GM18867 (cell line): ENCODE data around the gene TMEM258.

Experiments
- ATAC-seq: cut with Tn5 transposase; IDR thresholded peaks from one replicate; pipeline ENCODE4 v1.9.1; 2021; ENCODE audit warnings: mild to moderate bottlenecking, moderate library complexity; ENCODE audit not compliant: unreplicated experiment

The TMEM258 gene

GRCh38 chr11:61777234-61778090 lies 14.9 kb downstream of the TMEM258 start:
- no peak for ATAC-seq

- ATAC-seq = no peak
These were observed 15.8 kb downstream of the TMEM258 start for GRCh38 chr11:61776561-61777075.

GRCh38 chr11:61775606-61776554 lies 16.5 kb downstream of the TMEM258 start:
- no peak for ATAC-seq

- ATAC-seq = no peak
These were observed 17.3 kb downstream of the TMEM258 start for GRCh38 chr11:61775106-61775505.

GRCh38 chr11:61774411-61774810 lies 18.0 kb downstream of the TMEM258 start:
- ATAC-seq = no peak

GRCh38 chr11:61773809-61774208 lies 18.6 kb downstream of the TMEM258 start:
- no peak for ATAC-seq

- ATAC-seq = no peak
These were observed 19.0 kb downstream of the TMEM258 start for GRCh38 chr11:61773356-61773755.

GRCh38 chr11:61771985-61772455 lies 20.4 kb downstream of the TMEM258 start:
- ATAC-seq = no peak

- no peak for ATAC-seq
These were observed 21.1 kb downstream of the TMEM258 start for GRCh38 chr11:61771195-61771894.

GRCh38 chr11:61769946-61770683 lies 22.3 kb downstream of the TMEM258 start:
- ATAC-seq = no peak

GRCh38 chr11:61769169-61769920 lies 23.1 kb downstream of the TMEM258 start:
- no peak for ATAC-seq

- ATAC-seq = no peak
These were observed 23.9 kb downstream of the TMEM258 start for GRCh38 chr11:61768376-61769076.

GRCh38 chr11:61766353-61766841 lies 26.0 kb downstream of the TMEM258 start:
- no peak for ATAC-seq

- ATAC-seq = no peak
These were observed 26.7 kb downstream of the TMEM258 start for GRCh38 chr11:61765550-61766253.

- no peak for ATAC-seq
These were observed 27.7 kb downstream of the TMEM258 start for GRCh38 chr11:61764606-61765260.

GRCh38 chr11:61763930-61764605 lies 28.3 kb downstream of the TMEM258 start:
- ATAC-seq = no peak

GRCh38 chr11:61762798-61763197 lies 29.6 kb downstream of the TMEM258 start:
- no peak for ATAC-seq
